Fibroblast of mammary gland (primary cell): ENCODE data around the gene EPC1.
A peak's percentile ranks its signal among the peaks of the same experiment; 100 is the strongest.

Experiments
- DNase-seq: peaks from one replicate; pipeline ENCODE4 v3.0.0-alpha.2; 2010; ENCODE audit warnings: low read depth
- H3K4me3 ChIP-seq: 2 replicates; pipeline ENCODE4 v1.5.1; 2011; ENCODE audit warnings: low read depth, mild to moderate bottlenecking, low read length, moderate library complexity; ENCODE audit not compliant: control insufficient read depth
- TF ChIP-seq, protein P1 (sequence below): conservative IDR thresholded peaks from 2 replicates; pipeline ENCODE4 v1.5.1; 2011; ENCODE audit warnings: low read depth, low read length, inconsistent platforms; ENCODE audit not compliant: control insufficient read depth, insufficient read depth

EPC1 gene

DNA sequence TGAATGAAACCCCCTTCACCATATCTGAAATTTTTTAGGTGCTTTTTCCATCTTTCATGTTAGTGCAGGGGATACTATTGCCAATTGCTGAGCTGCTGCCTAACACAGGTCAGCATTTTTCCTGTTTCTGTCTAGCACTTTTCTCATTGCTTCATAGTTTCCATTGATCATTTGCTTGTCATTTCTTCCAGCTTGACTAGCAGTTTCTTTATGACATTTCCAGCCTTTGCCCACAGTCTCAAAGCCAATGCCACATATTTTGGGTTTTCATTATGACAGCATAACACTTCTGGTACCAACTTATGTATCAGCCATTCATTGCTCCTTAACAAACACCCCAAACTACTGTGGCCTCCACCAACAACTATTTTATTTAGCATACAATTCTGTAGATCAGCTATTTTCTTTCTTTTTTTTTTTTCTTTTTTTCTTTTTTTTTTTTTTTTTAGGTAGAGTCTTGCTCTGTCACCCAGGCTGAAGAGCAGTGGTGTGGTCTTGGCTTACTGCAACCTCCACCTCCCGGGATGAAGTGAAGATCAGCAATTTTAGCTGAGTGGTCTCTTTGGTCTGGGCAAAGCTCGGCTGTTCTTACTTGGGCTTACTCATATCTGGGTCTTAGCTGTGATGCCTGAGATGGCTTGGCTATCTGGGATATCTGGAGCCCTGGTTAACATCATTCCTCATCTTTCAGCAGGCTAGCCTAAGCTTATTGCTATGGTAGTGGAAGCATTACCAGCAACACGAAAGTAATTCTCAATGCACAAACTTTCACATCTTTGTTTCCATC, 102.3 kb downstream of the EPC1 start:
- no peak for DNase-seq
- no peak overlapping the region for H3K4me3 ChIP-seq
- TF ChIP-seq, protein P1, sequence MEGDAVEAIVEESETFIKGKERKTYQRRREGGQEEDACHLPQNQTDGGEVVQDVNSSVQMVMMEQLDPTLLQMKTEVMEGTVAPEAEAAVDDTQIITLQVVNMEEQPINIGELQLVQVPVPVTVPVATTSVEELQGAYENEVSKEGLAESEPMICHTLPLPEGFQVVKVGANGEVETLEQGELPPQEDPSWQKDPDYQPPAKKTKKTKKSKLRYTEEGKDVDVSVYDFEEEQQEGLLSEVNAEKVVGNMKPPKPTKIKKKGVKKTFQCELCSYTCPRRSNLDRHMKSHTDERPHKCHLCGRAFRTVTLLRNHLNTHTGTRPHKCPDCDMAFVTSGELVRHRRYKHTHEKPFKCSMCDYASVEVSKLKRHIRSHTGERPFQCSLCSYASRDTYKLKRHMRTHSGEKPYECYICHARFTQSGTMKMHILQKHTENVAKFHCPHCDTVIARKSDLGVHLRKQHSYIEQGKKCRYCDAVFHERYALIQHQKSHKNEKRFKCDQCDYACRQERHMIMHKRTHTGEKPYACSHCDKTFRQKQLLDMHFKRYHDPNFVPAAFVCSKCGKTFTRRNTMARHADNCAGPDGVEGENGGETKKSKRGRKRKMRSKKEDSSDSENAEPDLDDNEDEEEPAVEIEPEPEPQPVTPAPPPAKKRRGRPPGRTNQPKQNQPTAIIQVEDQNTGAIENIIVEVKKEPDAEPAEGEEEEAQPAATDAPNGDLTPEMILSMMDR = no peak

DNA sequence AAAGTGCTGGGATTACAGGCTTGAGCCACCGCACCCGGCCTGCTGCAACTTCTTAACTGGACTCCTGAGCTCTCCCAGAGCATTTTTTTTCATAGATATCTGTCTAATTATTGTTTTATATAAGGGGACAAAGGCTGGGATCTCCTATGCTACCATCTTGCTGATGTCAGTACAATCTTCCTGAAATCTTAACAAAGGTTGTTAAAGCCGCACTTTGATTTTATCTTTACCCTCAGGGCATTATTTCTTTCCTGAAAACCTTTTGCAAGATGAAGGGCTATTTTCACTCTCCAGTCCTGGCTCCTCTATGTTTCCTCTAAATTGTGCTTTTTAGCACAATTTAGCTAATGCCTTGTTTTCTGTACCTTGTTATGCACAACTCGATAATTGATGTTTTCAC, 102.9 kb downstream of the EPC1 start:
- no peak for DNase-seq
- TF ChIP-seq, protein P1 = no peak
- no peak overlapping the region for H3K4me3 ChIP-seq

DNA sequence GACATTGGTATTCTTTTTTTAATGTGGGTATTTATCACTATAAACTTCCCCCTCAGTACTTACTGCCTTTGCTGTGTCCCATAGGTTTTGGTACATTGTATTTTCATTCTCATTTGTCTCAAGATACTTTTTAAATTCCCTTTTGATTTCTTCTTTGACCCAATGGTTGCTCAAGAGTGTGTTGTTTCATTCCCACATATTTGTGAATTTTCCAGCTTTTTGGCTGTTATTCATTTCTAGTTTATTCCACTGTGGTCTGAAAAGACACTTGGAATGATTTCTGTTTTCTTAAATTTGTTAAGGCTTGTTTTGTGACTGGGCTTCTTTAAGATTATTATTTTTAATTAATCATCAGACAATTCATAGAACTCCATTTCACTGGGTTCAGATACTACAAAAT, 105.0 kb downstream of the EPC1 start:
- TF ChIP-seq, protein P1 = no peak
- H3K4me3 ChIP-seq = no peak overlapping the region
- DNase-seq = peak; percentile 28

DNA sequence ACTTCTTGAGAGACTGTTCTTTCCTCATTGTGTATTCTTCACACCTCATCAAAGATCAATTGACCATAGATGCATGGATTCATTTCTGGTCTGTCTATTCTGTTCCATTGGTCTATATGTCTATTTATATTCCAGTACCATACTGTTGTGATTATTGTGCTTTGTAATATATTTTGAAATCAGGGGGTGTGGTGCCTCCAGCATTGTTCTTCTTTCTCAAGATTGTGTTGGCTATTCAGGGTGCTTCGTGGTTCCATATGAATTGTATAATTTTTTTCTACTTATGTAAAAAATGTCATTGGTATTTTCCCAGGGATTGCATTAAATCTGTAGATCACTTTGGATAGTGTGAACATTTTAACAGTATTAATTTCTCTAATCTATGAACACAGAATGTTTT, 106.5 kb downstream of the EPC1 start:
- no peak for DNase-seq
- H3K4me3 ChIP-seq = no peak overlapping the region
- TF ChIP-seq, protein P1 = no peak

DNA sequence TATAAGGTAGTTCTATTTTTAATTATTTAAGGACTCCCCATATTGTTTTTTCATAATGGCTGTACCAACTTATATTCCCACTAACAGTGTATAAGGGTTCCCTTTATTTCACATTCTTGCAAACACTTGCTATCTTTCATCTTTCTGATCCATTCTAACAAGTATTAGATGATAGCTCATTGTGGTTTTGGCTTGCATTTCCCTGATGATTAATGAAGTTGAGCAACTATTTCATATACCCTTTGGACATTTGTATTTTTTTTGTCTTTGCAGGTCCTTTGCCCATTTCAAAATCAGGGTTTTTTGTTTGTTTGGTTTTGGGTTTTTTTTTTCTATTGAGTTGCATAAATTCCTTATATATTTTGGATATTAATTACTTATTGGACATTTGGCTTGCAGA, 107.2 kb downstream of the EPC1 start:
- H3K4me3 ChIP-seq = no peak overlapping the region
- peak; percentile 87 for DNase-seq
- TF ChIP-seq, protein P1 = no peak

DNA sequence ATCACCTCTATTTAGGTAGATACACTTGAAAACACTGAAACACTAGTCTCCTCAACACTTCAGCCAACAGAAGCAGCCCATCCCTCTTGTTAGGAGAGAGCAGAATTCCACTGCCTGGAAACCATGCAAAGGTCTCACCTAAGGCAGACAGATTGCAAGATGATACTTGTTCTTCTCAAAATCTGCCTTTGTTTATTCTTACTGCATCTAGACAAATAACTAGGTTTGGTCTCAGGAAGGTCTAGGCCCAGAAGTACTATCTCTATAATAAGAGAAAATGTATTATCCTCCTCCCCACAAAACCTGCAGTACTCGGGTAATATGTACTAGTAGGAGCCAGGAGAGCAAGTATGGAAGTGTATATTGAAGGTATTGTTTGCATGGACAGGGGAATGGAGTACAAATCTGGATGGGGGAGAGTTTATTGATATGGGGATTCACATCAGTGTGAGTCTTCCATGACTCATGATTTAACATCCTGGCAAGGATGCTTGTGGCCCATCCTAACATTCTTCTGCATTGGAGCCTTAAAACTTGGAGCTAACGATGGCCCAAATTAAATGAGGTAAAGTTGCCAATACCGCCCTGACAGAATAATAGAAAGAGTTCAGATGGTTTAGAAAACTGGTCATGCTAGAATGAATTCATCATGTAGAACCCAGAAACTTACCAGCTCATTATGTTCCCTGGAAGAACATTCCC, 109.2 kb downstream of the EPC1 start:
- TF ChIP-seq, protein P1 = no peak
- no peak overlapping the region for H3K4me3 ChIP-seq
- peak; percentile 82 for DNase-seq
